Neural cell (in vitro differentiated cells): ENCODE results near the gene TXLNB. TPM values are rescaled to one million over a fixed set of nuclear protein-coding genes. Genes with fewer than 3 reads are reported as not detected.
"Not testable (repeated sequence)": the region's sequence is repeated elsewhere in the genome, so short reads cannot be mapped to it uniquely, and the experiment has no call there.

Experiments
- H2AFZ ChIP-seq: fragments of 200-600, 300-800 bp; sonication (generic), shearing (Covaris generic); 2 replicates; pipeline ENCODE4 v1.6.0; 2014; ENCODE audit warnings: low read depth, mild to moderate bottlenecking, antibody characterized with exemption, low read length, moderate library complexity
- H3F3A ChIP-seq: fragments of 200-600 bp; shearing (Covaris generic); 2 replicates; pipeline ENCODE4 v1.6.1; 2016; ENCODE audit warnings: mild to moderate bottlenecking, moderate library complexity, mixed read lengths, antibody characterized with exemption, low read length; ENCODE audit not compliant: insufficient read depth, poor library complexity, severe bottlenecking
- H3K27ac ChIP-seq: fragments of 200-600, 300-800 bp; sonication (generic), shearing (Covaris generic); 2 replicates; pipeline ENCODE4 v1.5.1; 2014; ENCODE audit warnings: mild to moderate bottlenecking, low read length, moderate library complexity
- H3K27me3 ChIP-seq: fragments of 300-800, 200-600 bp; sonication (generic), shearing (Covaris generic); 2 replicates; pipeline ENCODE4 v1.6.0; 2014; ENCODE audit warnings: mild to moderate bottlenecking, low read depth, low read length, moderate library complexity; ENCODE audit not compliant: insufficient read depth
- H3K36me3 ChIP-seq: fragments of 300-800, 200-600 bp; sonication (generic), shearing (Covaris generic); 2 replicates; pipeline ENCODE4 v1.5.1; 2014; ENCODE audit warnings: mild to moderate bottlenecking, antibody characterized with exemption, low read length, moderate library complexity; ENCODE audit not compliant: insufficient read depth
- H3K4me2 ChIP-seq: fragments of 300-800, 200-600 bp; sonication (generic), shearing (Covaris generic); 2 replicates; pipeline ENCODE4 v1.6.0; 2014; ENCODE audit warnings: mild to moderate bottlenecking, low read length
- H3K4me3 ChIP-seq: fragments of 300-800, 200-600 bp; sonication (generic), shearing (Covaris generic); 2 replicates; pipeline ENCODE4 v1.5.1; 2014; ENCODE audit warnings: mild to moderate bottlenecking, low read length, moderate library complexity
- H3K79me2 ChIP-seq: fragments of 200-600 bp; shearing (Covaris generic); replicated peaks from 2 replicates; pipeline ENCODE4 v1.6.0; 2014; ENCODE audit warnings: mild to moderate bottlenecking, low read length, moderate library complexity; ENCODE audit not compliant: insufficient read depth
- H3K9ac ChIP-seq: fragments of 300-800, 200-600 bp; sonication (generic), shearing (Covaris generic); 2 replicates; pipeline ENCODE4 v1.6.1; 2016; ENCODE audit warnings: mild to moderate bottlenecking, low read length, mixed read lengths
- H3K9me2 ChIP-seq: fragments of 200-600 bp; shearing (Covaris generic); 2 replicates; pipeline ENCODE4 v1.6.1; 2016; ENCODE audit warnings: mild to moderate bottlenecking, low read length, mixed read lengths; ENCODE audit not compliant: insufficient read depth
- H3K9me3 ChIP-seq: fragments of 200-600, 300-800 bp; sonication (generic), shearing (Covaris generic); 2 replicates; pipeline ENCODE4 v1.6.1; 2016; ENCODE audit warnings: mild to moderate bottlenecking, mixed run types, low read length, moderate library complexity, mixed read lengths
- H4K20me1 ChIP-seq: fragments of 200-600 bp; shearing (Covaris generic); 2 replicates; pipeline ENCODE4 v1.6.1; 2016; ENCODE audit warnings: mild to moderate bottlenecking, mixed run types; ENCODE audit not compliant: insufficient read depth
- CTCF ChIP-seq: fragments of 450-650 bp; IDR thresholded peaks from 2 replicates; pipeline ENCODE4 v1.5.1; 2014; ENCODE audit warnings: antibody characterized with exemption, mild to moderate bottlenecking, moderate library complexity; ENCODE audit not compliant: poor library complexity, severe bottlenecking
- EP300 ChIP-seq: fragments of 450-650 bp; conservative IDR thresholded peaks from 2 replicates; pipeline ENCODE4 v1.6.1; 2014; ENCODE audit warnings: antibody characterized with exemption, mild to moderate bottlenecking, moderate library complexity; ENCODE audit not compliant: poor library complexity, severe bottlenecking
- EZH2 ChIP-seq: fragments of 200-600, 300-800 bp; shearing (Covaris generic), sonication (generic); IDR thresholded peaks from 2 replicates; pipeline ENCODE4 v1.6.1; 2014; ENCODE audit warnings: antibody characterized with exemption, low read length, borderline replicate concordance, mild to moderate bottlenecking; ENCODE audit not compliant: insufficient read depth, poor library complexity, severe bottlenecking
- MXI1 ChIP-seq: fragments of 450-650 bp; conservative IDR thresholded peaks from 2 replicates; pipeline ENCODE4 v1.6.1; 2014; ENCODE audit warnings: antibody characterized with exemption, mild to moderate bottlenecking; ENCODE audit not compliant: poor library complexity, severe bottlenecking
- POLR2AphosphoS5 ChIP-seq: IDR thresholded peaks from 2 replicates; pipeline ENCODE4 v1.6.1; 2012
- RAD21 ChIP-seq: fragments of 450-650 bp; conservative IDR thresholded peaks from 2 replicates; pipeline ENCODE4 v1.6.1; 2014; ENCODE audit warnings: antibody characterized with exemption, mild to moderate bottlenecking, moderate library complexity
- REST ChIP-seq: IDR thresholded peaks from 2 replicates; pipeline ENCODE4 v1.6.1; 2012; ENCODE audit warnings: borderline replicate concordance
- SMC3 ChIP-seq: fragments of 450-650 bp; conservative IDR thresholded peaks from 2 replicates; pipeline ENCODE4 v1.6.1; 2014; ENCODE audit warnings: antibody characterized with exemption, mild to moderate bottlenecking, moderate library complexity; ENCODE audit not compliant: poor library complexity
- TAF1 ChIP-seq: IDR thresholded peaks from 2 replicates; pipeline ENCODE4 v1.6.1; 2012; ENCODE audit warnings: low read depth
- polyA plus RNA-seq: library from polyadenylated mRNA; depleted of rRNA; stranded (reverse); fragments of >200 nt; gene quantifications from 2 replicates; pipeline ENCODE4 v1.2.3, GENCODE V29; 2014

The TXLNB gene
- polyA plus RNA-seq, 1 donor from 2014 or later: not detected

DNA sequence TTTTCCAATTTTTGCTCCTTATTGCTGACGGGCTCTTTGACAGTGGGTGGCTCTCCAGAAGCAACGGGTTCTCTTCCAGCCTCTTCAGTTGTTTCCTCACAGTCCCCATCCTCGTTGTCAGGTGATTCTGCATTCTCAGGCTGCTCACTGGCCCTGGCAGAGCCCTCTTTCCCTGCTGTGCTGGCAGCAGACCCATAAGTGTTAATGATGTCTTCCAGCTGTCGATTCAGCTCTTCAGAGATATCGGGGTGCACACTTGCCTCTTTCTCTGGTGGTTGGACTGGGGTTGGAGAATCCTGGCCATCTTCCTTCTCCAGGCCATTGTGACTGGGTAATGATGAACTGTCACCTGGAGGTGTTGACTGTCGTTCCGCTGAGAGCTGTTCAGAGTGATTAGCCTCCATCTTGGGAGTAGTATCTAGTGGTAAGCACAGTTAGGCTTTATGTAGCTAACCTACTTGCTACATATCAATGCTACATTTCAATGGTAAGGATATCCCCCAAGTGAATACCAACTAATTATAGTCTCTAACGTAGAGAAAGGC lies 3.2 kb downstream of the TXLNB start:
- Histone ChIP-seq H3K79me2 (no peaks in the 10 kb centered on the region), H3K36me3 (no peaks in the 10 kb centered on the region), H3F3A (no peaks in the 10 kb centered on the region), H3K4me2 (no peak overlapping the region), H2AFZ (no peak overlapping the region), H3K9ac (no peak overlapping the region), H3K27me3 (no peaks in the 10 kb centered on the region), H4K20me1 (no peaks in the 10 kb centered on the region), H3K4me3 (no peak overlapping the region), H3K9me2 (no peaks in the 10 kb centered on the region), H3K27ac (no peak overlapping the region), H3K9me3 (no peaks in the 10 kb centered on the region)
- TF ChIP-seq SMC3: no peak

- no peaks in the 10 kb centered on the region for H3K9me3 ChIP-seq
- H3K9ac ChIP-seq: no peak overlapping the region
- H3K27me3 ChIP-seq: no peaks in the 10 kb centered on the region
- no peaks in the 10 kb centered on the region for H3F3A ChIP-seq
- no peak overlapping the region for H3K4me3 ChIP-seq
- H3K9me2 ChIP-seq: no peaks in the 10 kb centered on the region
- H3K36me3 ChIP-seq: no peaks in the 10 kb centered on the region
- H4K20me1 ChIP-seq: no peaks in the 10 kb centered on the region
- no peak overlapping the region for H3K27ac ChIP-seq
- H2AFZ ChIP-seq: no peak overlapping the region
- H3K4me2 ChIP-seq: no peak overlapping the region
- TF ChIP-seq POLR2AphosphoS5: no peak
- no peak for TF ChIP-seq MXI1
- no peak for TF ChIP-seq REST
- no peak for TF ChIP-seq RAD21
- no peak for TF ChIP-seq TAF1
- TF ChIP-seq CTCF: no peak
- no peak for TF ChIP-seq EP300
- no peak for TF ChIP-seq SMC3
- TF ChIP-seq EZH2: no peak
- no peaks in the 10 kb centered on the region for H3K79me2 ChIP-seq
Measured at GRCh38 chr6:139287868-139288267, 3.9 kb downstream of the TXLNB start.

DNA sequence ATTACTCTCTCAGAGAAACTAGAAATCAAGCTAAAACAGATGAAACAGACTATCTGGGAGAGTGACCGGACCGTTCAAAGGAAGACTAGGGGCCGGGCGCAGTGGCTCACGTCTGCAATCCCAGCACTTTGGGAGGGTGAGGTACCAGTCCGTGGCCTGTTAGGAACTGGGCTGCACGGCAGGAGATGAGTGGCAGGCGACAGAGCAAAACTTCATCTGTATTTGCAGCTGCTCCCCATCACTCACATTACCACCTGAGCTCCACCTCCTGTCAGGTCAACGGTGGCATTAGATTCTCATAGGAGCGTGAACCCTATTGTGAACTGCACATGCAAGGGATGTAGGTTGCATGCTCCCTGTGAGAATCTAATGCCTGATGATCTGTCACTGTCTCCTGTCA lies 5.4 kb downstream of the TXLNB start:
- H3K27ac ChIP-seq, H3K9me3 ChIP-seq, H3F3A ChIP-seq, H3K9me2 ChIP-seq, H3K4me3 ChIP-seq, H4K20me1 ChIP-seq, H3K36me3 ChIP-seq, H3K9ac ChIP-seq, H3K4me2 ChIP-seq, H3K27me3 ChIP-seq, H3K79me2 ChIP-seq, H2AFZ ChIP-seq: not testable (repeated sequence)
